ENCODE data around the gene BEND3.

BEND3 gene

GRCh38 chr6:107064579-107065065 is 50.7 kb downstream of the BEND3 start:
- in situ Hi-C loops (cut with HindIII; ENCODE audit: low sequenced_read_pairs), result no loop called here
- no peak for TF ChIP-seq CTCF (IDR thresholded peaks at IDR 0.05; ENCODE audit: low read depth, low read length)
- no peak overlapping the region for H3K4me3 ChIP-seq (ENCODE audit: low read depth, low read length)
- DNase-seq (ENCODE audit: low read depth, low spot score), result peak; percentile 78

- no peak overlapping the region for H3K4me3 ChIP-seq (ENCODE audit: low read depth, low read length)
- DNase-seq (ENCODE audit: low read depth, low spot score), result no peak
- TF ChIP-seq CTCF (IDR thresholded peaks at IDR 0.05; ENCODE audit: low read depth, low read length), result no peak
- in situ Hi-C loops (cut with HindIII; ENCODE audit: low sequenced_read_pairs), result no loop called here
Observed at GRCh38 chr6:107062691-107063090, 52.6 kb downstream of the BEND3 start.

- DNase-seq (ENCODE audit: low read depth, low spot score), result peak; percentile 24
- no peak for TF ChIP-seq CTCF (IDR thresholded peaks at IDR 0.05; ENCODE audit: low read depth, low read length)
- H3K4me3 ChIP-seq (ENCODE audit: low read depth, low read length), result no peak overlapping the region
- in situ Hi-C loops (cut with HindIII; ENCODE audit: low sequenced_read_pairs), result no loop called here
Observed at GRCh38 chr6:107061125-107062020, 53.9 kb downstream of the BEND3 start.

GRCh38 chr6:107060704-107061103 is 54.6 kb downstream of the BEND3 start:
- DNase-seq (ENCODE audit: low read depth, low spot score), result no peak
- TF ChIP-seq CTCF (IDR thresholded peaks at IDR 0.05; ENCODE audit: low read depth, low read length), result no peak
- in situ Hi-C loops (cut with HindIII; ENCODE audit: low sequenced_read_pairs), result no loop called here
- no peak overlapping the region for H3K4me3 ChIP-seq (ENCODE audit: low read depth, low read length)

- in situ Hi-C loops (cut with HindIII; ENCODE audit: low sequenced_read_pairs), result no loop called here
- no peak for DNase-seq (ENCODE audit: low read depth, low spot score)
- TF ChIP-seq CTCF (IDR thresholded peaks at IDR 0.05; ENCODE audit: low read depth, low read length), result no peak
- no peak overlapping the region for H3K4me3 ChIP-seq (ENCODE audit: low read depth, low read length)
Observed at GRCh38 chr6:107059606-107060005, 55.7 kb downstream of the BEND3 start.

GRCh38 chr6:107057679-107058078 is 57.6 kb downstream of the BEND3 start:
- no peak overlapping the region for H3K4me3 ChIP-seq (ENCODE audit: low read depth, low read length)
- no peak for DNase-seq (ENCODE audit: low read depth, low spot score)
- TF ChIP-seq CTCF (IDR thresholded peaks at IDR 0.05; ENCODE audit: low read depth, low read length), result no peak
- in situ Hi-C loops (cut with HindIII; ENCODE audit: low sequenced_read_pairs), result no loop called here
